CD14-positive monocyte (primary cell): ENCODE data around the gene ST3GAL4. TPM values are rescaled to one million over a fixed set of nuclear protein-coding genes. Genes with fewer than 3 reads are reported as not detected.

Experiments
- DNase-seq, 3 donors: peaks; one replicate each; pipeline ENCODE4 v3.0.0-alpha.2; 2011 to 2022
- H2AFZ ChIP-seq: 2 replicates; pipeline ENCODE4 v1.6.0; 2012; ENCODE audit warnings: mild to moderate bottlenecking, low read depth, low read length, inconsistent platforms; ENCODE audit not compliant: insufficient read depth, poor library complexity, severe bottlenecking
- H3K27ac ChIP-seq, 2 donors: 1 replicate in 1 of 2; 2 replicates in 1 of 2; pipeline ENCODE4 v1.5.1; 2012 to 2013; ENCODE audit warnings: low read length in 2 of 2, control low read depth in 1 of 2, inconsistent platforms in 1 of 2, low read depth in 1 of 2, mild to moderate bottlenecking in 1 of 2
- H3K27me3 ChIP-seq, 2 donors: one replicate each; pipeline versions ENCODE4 v1.6.0 to v1.6.1; 2011 to 2013; ENCODE audit warnings: low read length in 2 of 2; ENCODE audit not compliant: control insufficient read depth in 2 of 2, insufficient read depth in 2 of 2
- H3K36me3 ChIP-seq, 2 donors: replicated peaks in 1 of 2; 1 replicate in 1 of 2; 2 replicates in 1 of 2; pipeline versions ENCODE4 v1.5.1 to v1.6.1; 2012 to 2013; ENCODE audit warnings: low read length in 2 of 2, control low read depth in 1 of 2, inconsistent platforms in 1 of 2, mild to moderate bottlenecking in 1 of 2; ENCODE audit not compliant: insufficient read depth in 2 of 2, control insufficient read depth in 1 of 2
- H3K4me1 ChIP-seq, 2 donors: 1 replicate in 1 of 2; 2 replicates in 1 of 2; pipeline versions ENCODE4 v1.5.1 to v1.6.1; 2012 to 2013; ENCODE audit warnings: low read length in 2 of 2, control low read depth in 1 of 2, inconsistent platforms in 1 of 2, mild to moderate bottlenecking in 1 of 2, moderate library complexity in 1 of 2; ENCODE audit not compliant: insufficient read depth in 2 of 2, control insufficient read depth in 1 of 2
- H3K4me2 ChIP-seq: replicated peaks from 2 replicates; pipeline ENCODE3; 2012; ENCODE audit warnings: low read length, moderate library complexity, mild to moderate bottlenecking; ENCODE audit not compliant: poor library complexity, severe bottlenecking; ENCODE audit errors: extremely low read depth
- H3K4me3 ChIP-seq, 3 experiments: fragments of 200-600 bp in 1 of 3; sonication (generic) in 1 of 3; replicated peaks in 1 of 3; 1 replicate in 2 of 3; 2 replicates in 1 of 3; pipeline ENCODE4 v1.5.1; 2011 to 2013; ENCODE audit warnings: low read length in 3 of 3, mild to moderate bottlenecking in 3 of 3, control low read depth in 2 of 3, low read depth in 2 of 3, inconsistent platforms in 1 of 3, moderate library complexity in 1 of 3
- H3K79me2 ChIP-seq: 2 replicates; pipeline ENCODE4 v1.6.0; 2012; ENCODE audit warnings: mild to moderate bottlenecking, control low read depth, inconsistent platforms, low read length, moderate library complexity; ENCODE audit not compliant: insufficient read depth
- H3K9ac ChIP-seq: 2 replicates; pipeline ENCODE4 v1.6.0; 2017; ENCODE audit warnings: low read length, mild to moderate bottlenecking; ENCODE audit not compliant: insufficient read depth, poor library complexity, severe bottlenecking
- H3K9me3 ChIP-seq, 2 donors: replicated peaks in 1 of 2; 1 replicate in 1 of 2; 2 replicates in 1 of 2; pipeline versions ENCODE4 v1.5.1 to v1.6.1; 2012 to 2013; ENCODE audit warnings: low read length in 2 of 2, control low read depth in 1 of 2; ENCODE audit not compliant: control insufficient read depth in 1 of 2, insufficient read depth in 1 of 2
- H4K20me1 ChIP-seq: 2 replicates; pipeline ENCODE4 v1.6.0; 2012; ENCODE audit warnings: mild to moderate bottlenecking, low read length, control low read depth, moderate library complexity; ENCODE audit not compliant: insufficient read depth
- H3K27ac Mint-ChIP-seq, 7 donors: one replicate each; pipeline ENCODE4 v1.8.0; 2020; ENCODE audit warnings: mild to moderate bottlenecking in 7 of 7, mixed read lengths in 7 of 7, moderate library complexity in 6 of 7, inconsistent platforms in 2 of 7
- H3K27me3 Mint-ChIP-seq, 3 donors: one replicate each; pipeline ENCODE4 v1.8.0; 2021 to 2022; ENCODE audit warnings: low read depth in 3 of 3, mild to moderate bottlenecking in 3 of 3, mixed read lengths in 3 of 3, moderate library complexity in 3 of 3, inconsistent platforms in 1 of 3
- H3K36me3 Mint-ChIP-seq, 2 donors: one replicate each; pipeline ENCODE4 v1.8.0; 2020; ENCODE audit warnings: mixed read lengths in 2 of 2, inconsistent platforms in 1 of 2, mild to moderate bottlenecking in 1 of 2
- H3K4me1 Mint-ChIP-seq: one replicate; pipeline ENCODE4 v1.8.0; 2020; ENCODE audit warnings: mild to moderate bottlenecking, mixed read lengths
- H3K4me3 Mint-ChIP-seq, 2 donors: one replicate each; pipeline ENCODE4 v1.8.0; 2020; ENCODE audit warnings: mild to moderate bottlenecking in 2 of 2, mixed read lengths in 2 of 2, moderate library complexity in 1 of 2
- H3K9me3 Mint-ChIP-seq, 7 donors: one replicate each; pipeline ENCODE4 v1.8.0; 2020 to 2022; ENCODE audit warnings: mixed read lengths in 7 of 7, mild to moderate bottlenecking in 6 of 7, moderate library complexity in 6 of 7, inconsistent platforms in 2 of 7
- WGBS: methylation state at CpG from one replicate; pipeline ENCODE4 v1.1.5; 2013; ENCODE audit warnings: missing lambda C conversion rate; ENCODE audit not compliant: insufficient coverage; 5-methylcytosine and 5-hydroxymethylcytosine counted together
- intact Hi-C, 2 donors: fragments of 100-400 bp; cut with micrococcal nuclease; formaldehyde crosslinking; loops; one replicate each; pipeline versions ENCODE4 v1.15.0 to v1.15.1; 2023
- polyA plus RNA-seq, 3 donors: library from polyadenylated mRNA; depleted of rRNA in 1 of 3; unstranded in 2 of 3; stranded (reverse) in 1 of 3; fragments of 300-500 nt in 2 of 3; fragments of >200 nt in 1 of 3; fragmentation: Illumina TruSeq in 2 of 3; gene quantifications; 1 replicate in 2 of 3; 2 replicates in 1 of 3; pipeline ENCODE4 v1.2.3, GENCODE V29; 2012 to 2021
- TF ChIP-seq, protein P1 (sequence below): fragments of 200-600 bp; IDR thresholded peaks from one replicate; pipeline ENCODE4 v1.8.0; 2022; ENCODE audit warnings: antibody characterized with exemption, mild to moderate bottlenecking

The ST3GAL4 gene
- polyA plus RNA-seq, 3 donors = 7.8 to 14.3 (median 10.1) TPM

DNA sequence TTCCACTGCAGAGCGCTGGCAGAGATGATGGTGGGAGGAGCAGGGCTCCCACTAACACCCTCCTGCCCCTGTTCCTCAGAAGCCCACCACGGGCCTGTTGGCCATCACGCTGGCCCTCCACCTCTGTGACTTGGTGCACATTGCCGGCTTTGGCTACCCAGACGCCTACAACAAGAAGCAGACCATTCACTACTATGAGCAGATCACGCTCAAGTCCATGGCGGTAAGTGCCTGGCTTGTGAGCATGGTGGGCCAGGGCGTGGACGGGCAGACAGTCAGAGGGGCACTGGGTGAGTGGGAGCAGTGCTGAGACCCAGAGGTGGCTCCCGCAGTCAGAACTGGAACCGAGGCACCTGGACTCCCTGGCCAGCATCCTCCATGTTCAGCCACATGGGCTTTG lies 57.9 kb downstream of the ST3GAL4 start:
- no peak overlapping the region for H3K4me3 Mint-ChIP-seq
- H3K27ac Mint-ChIP-seq = no peak overlapping the region
- H3K79me2 ChIP-seq = no peaks in the 10 kb centered on the region
- no peak overlapping the region for H3K4me3 ChIP-seq
- peaks cover 9 to 12% of the 10 kb centered on the region in 2 donors for H3K4me1 ChIP-seq
- WGBS = 100% methylated on average over 3 of the region's 11 CpGs
- no peaks in the 10 kb centered on the region for H3K27me3 Mint-ChIP-seq
- peaks cover 30 to 41% of the 10 kb centered on the region in 2 donors for H3K36me3 Mint-ChIP-seq
- H3K4me1 Mint-ChIP-seq = peaks cover 12% of the 10 kb centered on the region
- TF ChIP-seq, protein P1, sequence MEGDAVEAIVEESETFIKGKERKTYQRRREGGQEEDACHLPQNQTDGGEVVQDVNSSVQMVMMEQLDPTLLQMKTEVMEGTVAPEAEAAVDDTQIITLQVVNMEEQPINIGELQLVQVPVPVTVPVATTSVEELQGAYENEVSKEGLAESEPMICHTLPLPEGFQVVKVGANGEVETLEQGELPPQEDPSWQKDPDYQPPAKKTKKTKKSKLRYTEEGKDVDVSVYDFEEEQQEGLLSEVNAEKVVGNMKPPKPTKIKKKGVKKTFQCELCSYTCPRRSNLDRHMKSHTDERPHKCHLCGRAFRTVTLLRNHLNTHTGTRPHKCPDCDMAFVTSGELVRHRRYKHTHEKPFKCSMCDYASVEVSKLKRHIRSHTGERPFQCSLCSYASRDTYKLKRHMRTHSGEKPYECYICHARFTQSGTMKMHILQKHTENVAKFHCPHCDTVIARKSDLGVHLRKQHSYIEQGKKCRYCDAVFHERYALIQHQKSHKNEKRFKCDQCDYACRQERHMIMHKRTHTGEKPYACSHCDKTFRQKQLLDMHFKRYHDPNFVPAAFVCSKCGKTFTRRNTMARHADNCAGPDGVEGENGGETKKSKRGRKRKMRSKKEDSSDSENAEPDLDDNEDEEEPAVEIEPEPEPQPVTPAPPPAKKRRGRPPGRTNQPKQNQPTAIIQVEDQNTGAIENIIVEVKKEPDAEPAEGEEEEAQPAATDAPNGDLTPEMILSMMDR = no peak
- no peak overlapping the region for H3K9ac ChIP-seq
- no peak overlapping the region for H3K4me2 ChIP-seq
- H4K20me1 ChIP-seq = no peaks in the 10 kb centered on the region
- H3K27ac ChIP-seq = no peak overlapping the region
- peaks cover 18 to 65% of the 10 kb centered on the region in 2 donors for H3K36me3 ChIP-seq
- no peaks in the 10 kb centered on the region for H3K9me3 Mint-ChIP-seq
- no peaks in the 10 kb centered on the region for H3K27me3 ChIP-seq
- H2AFZ ChIP-seq = no peak overlapping the region
- intact Hi-C loops = no loop called here
- DNase-seq = no peak
- no peaks in the 10 kb centered on the region for H3K9me3 ChIP-seq

DNA sequence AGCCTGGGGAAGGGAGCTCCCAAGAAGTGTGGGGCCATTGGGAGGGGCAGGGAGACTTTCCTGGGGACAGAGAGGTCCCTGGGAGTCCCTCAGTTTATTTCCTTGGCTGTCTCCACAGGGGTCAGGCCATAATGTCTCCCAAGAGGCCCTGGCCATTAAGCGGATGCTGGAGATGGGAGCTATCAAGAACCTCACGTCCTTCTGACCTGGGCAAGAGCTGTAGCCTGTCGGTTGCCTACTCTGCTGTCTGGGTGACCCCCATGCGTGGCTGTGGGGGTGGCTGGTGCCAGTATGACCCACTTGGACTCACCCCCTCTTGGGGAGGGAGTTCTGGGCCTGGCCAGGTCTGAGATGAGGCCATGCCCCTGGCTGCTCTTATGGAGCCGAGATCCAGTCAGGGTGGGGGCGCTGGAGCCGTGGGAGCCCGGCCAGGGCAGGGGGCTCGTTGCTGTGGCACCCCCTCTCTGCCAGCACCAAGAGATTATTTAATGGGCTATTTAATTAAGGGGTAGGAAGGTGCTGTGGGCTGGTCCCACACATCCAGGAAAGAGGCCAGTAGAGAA lies 58.4 kb downstream of the ST3GAL4 start:
- DNase-seq = no peak
- H3K9ac ChIP-seq = no peak overlapping the region
- no peak overlapping the region for H3K4me2 ChIP-seq
- peaks cover 13 to 60% of the 10 kb centered on the region in 2 donors for H3K36me3 ChIP-seq
- no peak overlapping the region for H2AFZ ChIP-seq
- intact Hi-C loops = no loop called here
- H3K36me3 Mint-ChIP-seq = peaks cover 29 to 37% of the 10 kb centered on the region in 2 donors
- TF ChIP-seq, protein P1 = no peak
- H3K27ac ChIP-seq = no peak overlapping the region
- peaks cover 12% of the 10 kb centered on the region for H3K4me1 Mint-ChIP-seq
- no peaks in the 10 kb centered on the region for H3K79me2 ChIP-seq
- no peaks in the 10 kb centered on the region for H3K9me3 Mint-ChIP-seq
- H3K4me3 ChIP-seq = no peak overlapping the region
- no peaks in the 10 kb centered on the region for H3K27me3 Mint-ChIP-seq
- peaks cover 9 to 12% of the 10 kb centered on the region in 2 donors for H3K4me1 ChIP-seq
- no peak overlapping the region for H3K27ac Mint-ChIP-seq
- H3K27me3 ChIP-seq = no peaks in the 10 kb centered on the region
- WGBS = 98% methylated on average over 8 of the region's 9 CpGs
- H3K4me3 Mint-ChIP-seq = no peak overlapping the region
- no peaks in the 10 kb centered on the region for H4K20me1 ChIP-seq
- no peaks in the 10 kb centered on the region for H3K9me3 ChIP-seq
